ENCODE data around the gene RALGAPA1. TPM values are rescaled to one million over a fixed set of nuclear protein-coding genes. Genes with fewer than 3 reads are reported as not detected.

Gene RALGAPA1
- total RNA-seq, 1 experiment from 2014 or later = 31.7 TPM

- TF ChIP-seq E2F4 (CRISPR knock-in tag; IDR thresholded peaks at IDR 0.05; ENCODE audit: borderline replicate concordance, low read depth) = no peak
Measured at GRCh38 chr14:35533357-35534207, 275.5 kb downstream of the RALGAPA1 start, which contains the start of gene INSM2 (continued).

- no peak for TF ChIP-seq ARID4B (CRISPR knock-in tag; IDR thresholded peaks at IDR 0.05; ENCODE audit: borderline replicate concordance)
- no peak for TF ChIP-seq ELF4 (CRISPR knock-in tag; IDR thresholded peaks at IDR 0.05; ENCODE audit: low read depth)
- no peak for TF ChIP-seq ZNF219 (CRISPR knock-in tag; IDR thresholded peaks at IDR 0.05; ENCODE audit: borderline replicate concordance)
- no peak for TF ChIP-seq NR1H2 (CRISPR knock-in tag; IDR thresholded peaks at IDR 0.05)
- POLR2A ChIA-PET = interaction anchor here (1.2 kb wide), 1 partner anchor 293 kb away, joined by 4 read pairs; the partner anchor contains the start of gene BRMS1L
- peaks cover 94% of the 10 kb centered on the region for H3K27me3 Mint-ChIP-seq (ENCODE audit: low read depth)
- H3K36me3 Mint-ChIP-seq = no peaks in the 10 kb centered on the region
- no peak for ATAC-seq
- no peaks in the 10 kb centered on the region for H3K9me3 Mint-ChIP-seq
- DNase-seq (ENCODE audit: low spot score) = no peak
- H3K4me3 Mint-ChIP-seq = peak overlapping the region; percentile 68
- CTCF ChIA-PET = interaction anchor here (1.1 to 2.2 kb wide), 5 partner anchors 10 to 294 kb away, joined by 3 to 15 read pairs (median 4); no protein-coding TSS in a partner anchor
- peaks cover 11% of the 10 kb centered on the region for H3K4me1 Mint-ChIP-seq
- no peak overlapping the region for H3K27ac Mint-ChIP-seq
Measured at GRCh38 chr14:35532783-35533356, 276.2 kb downstream of the RALGAPA1 start.

GRCh38 chr14:35531960-35532747 lies 276.9 kb downstream of the RALGAPA1 start:
- Mint-ChIP-seq H3K27me3 (ENCODE audit: low read depth) (peaks cover 91% of the 10 kb centered on the region), H3K4me3 (no peak overlapping the region), H3K4me1 (peaks cover 11% of the 10 kb centered on the region), H3K27ac (no peak overlapping the region), H3K36me3 (no peaks in the 10 kb centered on the region), H3K9me3 (no peaks in the 10 kb centered on the region)
- CTCF ChIA-PET = no interaction called here
- TF ChIP-seq ARID4B (CRISPR knock-in tag; IDR thresholded peaks at IDR 0.05; ENCODE audit: borderline replicate concordance) (no peak), JUN (CRISPR knock-in tag; IDR thresholded peaks at IDR 0.05) (no peak), ERG (CRISPR knock-in tag; IDR thresholded peaks at IDR 0.05) (no peak), NFE2L1 (CRISPR knock-in tag; IDR thresholded peaks at IDR 0.05) (no peak), IRF2 (CRISPR knock-in tag; IDR thresholded peaks at IDR 0.05; ENCODE audit: borderline replicate concordance, low read depth) (no peak), GTF2I (CRISPR knock-in tag; conservative IDR thresholded peaks at IDR 0.05) (no peak)
- DNase-seq (ENCODE audit: low spot score) (no peak), ATAC-seq (no peak)
- POLR2A ChIA-PET = no interaction called here

Measured in WTC11 (cell line).